Upper lobe of left lung (tissue), 6 donors: ENCODE measurements around the gene LGALS12. TPM values are rescaled to one million over a fixed set of nuclear protein-coding genes. Genes with fewer than 3 reads are reported as not detected.
"Not testable (repeated sequence)": the region's sequence is repeated elsewhere in the genome, so short reads cannot be mapped to it uniquely, and the experiment has no call there.

Experiments
- ATAC-seq, 2 donors: fragments of 200-7000 bp; cut with Tn5 transposase; one replicate each; pipeline ENCODE4 v1.9.1; 2022; ENCODE audit warnings: mild to moderate bottlenecking in 2 of 2, moderate library complexity in 2 of 2; ENCODE audit not compliant: low FRiP score in 2 of 2
- DNase-seq, 2 donors: peaks; one replicate each; pipeline ENCODE4 v3.0.0-alpha.2; 2019 to 2020
- H3K27ac ChIP-seq, 4 donors: fragments of 200-600 bp; sonication (generic); one replicate each; pipeline ENCODE4 v1.5.1; 2016 to 2019
- H3K27me3 ChIP-seq, 4 donors: fragments of 200-600 bp; sonication (generic); one replicate each; pipeline ENCODE4 v1.5.1; 2017 to 2019
- H3K36me3 ChIP-seq, 4 donors: fragments of 200-600 bp; sonication (generic); one replicate each; pipeline ENCODE4 v1.5.1; 2016 to 2019
- H3K4me1 ChIP-seq, 4 donors: fragments of 200-600 bp; sonication (generic); one replicate each; pipeline ENCODE4 v1.5.1; 2018 to 2019
- H3K4me3 ChIP-seq, 4 donors: fragments of 200-600 bp; sonication (generic); one replicate each; pipeline ENCODE4 v1.5.1; 2017 to 2019; ENCODE audit warnings: mild to moderate bottlenecking in 2 of 4, moderate library complexity in 1 of 4
- H3K9me3 ChIP-seq, 4 donors: fragments of 200-600 bp; sonication (generic); one replicate each; pipeline ENCODE4 v1.5.1; 2018 to 2019
- EP300 ChIP-seq, 4 donors: sonication (generic); formaldehyde crosslinking; IDR thresholded peaks; one replicate each; pipeline ENCODE4 v1.5.1; 2017; ENCODE audit warnings: antibody characterized with exemption in 4 of 4, control low read depth in 2 of 4
- POLR2A ChIP-seq, 4 donors: fragments of 450-650 bp; IDR thresholded peaks; one replicate each; pipeline ENCODE4 v1.5.1; 2016 to 2017; ENCODE audit warnings: antibody characterized with exemption in 4 of 4, mild to moderate bottlenecking in 2 of 4
- POLR2AphosphoS5 ChIP-seq, 2 donors: sonication (generic); formaldehyde crosslinking; IDR thresholded peaks; one replicate each; pipeline ENCODE4 v1.5.1; 2017; ENCODE audit warnings: antibody characterized with exemption in 2 of 2
- WGBS, 2 donors: methylation state at CpG; one replicate each; pipeline ENCODE4 v1.1.5; 2017 to 2018; 5-methylcytosine and 5-hydroxymethylcytosine counted together
- total RNA-seq, 6 donors: library from RNA; depleted of rRNA in 4 of 6; stranded (reverse); fragments of >200 nt in 4 of 6; gene quantifications; one replicate each; pipeline versions ENCODE4 v1.1.0 to v1.2.1, GENCODE V29; 2016 to 2021
- TF ChIP-seq, protein P1 (sequence below), 6 experiments: fragments of 450-650 bp in 4 of 6; fragments of 200-600 bp in 2 of 6; sonication (generic) in 2 of 6; IDR thresholded peaks; one replicate each; pipeline ENCODE4 v1.5.1; 2016 to 2019; ENCODE audit warnings: antibody characterized with exemption in 6 of 6
- donor health status: DM: no; HTN: no; CAD: no; lungs with moderate emphysema.
- donor health status: DM: no; HTN: yes; CAD: no; lungs with severe emphysema.

The LGALS12 gene
- total RNA-seq, 6 donors from 2014 or later: 0.61 to 1.8 (median 0.76) TPM; not detected in 2

DNA sequence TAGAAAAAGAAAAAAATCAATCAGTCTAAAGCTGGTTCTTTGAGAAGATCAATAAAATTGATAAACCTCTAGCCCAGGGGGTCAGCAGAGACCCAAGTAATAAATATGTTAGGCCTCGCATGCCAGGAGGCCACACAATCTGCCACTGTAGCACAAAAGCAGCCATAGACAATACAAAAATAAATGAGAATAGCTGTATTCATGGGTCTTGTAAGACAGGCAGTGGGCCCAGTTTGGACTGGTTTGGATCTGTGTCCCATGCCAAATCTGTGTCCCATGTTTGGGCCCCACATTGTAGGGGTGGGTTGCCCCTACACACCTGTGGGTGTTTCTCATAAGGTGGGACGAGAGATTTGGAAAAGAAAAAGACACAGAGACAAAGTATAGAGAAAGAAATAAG is 24.1 kb downstream of the LGALS12 start:
- H3K9me3 ChIP-seq: no peaks in the 10 kb centered on the region
- 88 to 100% methylated on average over 2 of the region's 2 CpGs for WGBS, 2 donors
- peak overlapping the region in 3 of 4 donors; percentile 42 to 76 (median 71) for H3K27ac ChIP-seq
- H3K4me3 ChIP-seq: no peak overlapping the region
- no peaks in the 10 kb centered on the region for H3K27me3 ChIP-seq
- DNase-seq (no peak), ATAC-seq (no peak)
- TF ChIP-seq POLR2A (IDR thresholded peaks at IDR 0.05) (no peak), POLR2AphosphoS5 (IDR thresholded peaks at IDR 0.05) (no peak), EP300 (IDR thresholded peaks at IDR 0.05) (no peak)
- TF ChIP-seq, protein P1, sequence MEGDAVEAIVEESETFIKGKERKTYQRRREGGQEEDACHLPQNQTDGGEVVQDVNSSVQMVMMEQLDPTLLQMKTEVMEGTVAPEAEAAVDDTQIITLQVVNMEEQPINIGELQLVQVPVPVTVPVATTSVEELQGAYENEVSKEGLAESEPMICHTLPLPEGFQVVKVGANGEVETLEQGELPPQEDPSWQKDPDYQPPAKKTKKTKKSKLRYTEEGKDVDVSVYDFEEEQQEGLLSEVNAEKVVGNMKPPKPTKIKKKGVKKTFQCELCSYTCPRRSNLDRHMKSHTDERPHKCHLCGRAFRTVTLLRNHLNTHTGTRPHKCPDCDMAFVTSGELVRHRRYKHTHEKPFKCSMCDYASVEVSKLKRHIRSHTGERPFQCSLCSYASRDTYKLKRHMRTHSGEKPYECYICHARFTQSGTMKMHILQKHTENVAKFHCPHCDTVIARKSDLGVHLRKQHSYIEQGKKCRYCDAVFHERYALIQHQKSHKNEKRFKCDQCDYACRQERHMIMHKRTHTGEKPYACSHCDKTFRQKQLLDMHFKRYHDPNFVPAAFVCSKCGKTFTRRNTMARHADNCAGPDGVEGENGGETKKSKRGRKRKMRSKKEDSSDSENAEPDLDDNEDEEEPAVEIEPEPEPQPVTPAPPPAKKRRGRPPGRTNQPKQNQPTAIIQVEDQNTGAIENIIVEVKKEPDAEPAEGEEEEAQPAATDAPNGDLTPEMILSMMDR (IDR thresholded peaks at IDR 0.05): no peak
- H3K36me3 ChIP-seq: no peaks in the 10 kb centered on the region
- H3K4me1 ChIP-seq: peaks cover 14 to 28% (median 22%) of the 10 kb centered on the region in 4 donors

DNA sequence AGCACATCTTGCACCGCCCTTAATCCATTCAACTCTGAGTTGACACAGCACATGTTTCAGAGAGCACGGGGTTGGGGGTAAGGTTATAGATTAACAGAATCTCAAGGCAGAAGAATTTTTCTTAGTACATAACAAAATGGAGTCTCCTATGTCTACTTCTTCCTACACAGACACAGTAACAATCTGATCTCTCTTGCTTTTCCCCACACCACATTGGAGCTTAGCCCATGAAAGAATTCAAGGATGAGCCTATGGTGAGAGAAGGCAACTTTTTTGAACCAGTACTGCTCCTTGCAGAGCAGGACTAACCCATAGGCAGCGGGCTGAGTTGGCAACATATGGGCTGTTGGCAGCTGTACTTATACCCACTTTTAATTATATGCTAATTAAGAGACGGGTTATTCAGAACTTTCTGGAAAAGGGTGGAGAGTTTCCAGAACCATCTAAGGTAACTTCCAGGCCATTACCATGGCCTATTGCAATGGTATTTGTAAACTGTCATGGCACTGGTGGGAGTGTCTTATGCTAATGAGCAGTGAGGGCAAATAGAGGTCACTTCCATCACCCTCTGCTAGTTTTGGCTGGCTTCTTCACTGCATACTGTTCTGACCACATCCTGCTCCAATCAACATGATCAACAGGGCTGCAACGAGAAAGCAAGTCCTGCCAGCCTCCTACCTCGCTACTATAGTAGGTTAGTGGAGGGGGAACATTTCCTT is 25.3 kb downstream of the LGALS12 start:
- DNase-seq (peak in 1 of 2 donors; percentile 80), ATAC-seq (peak; percentile 71 to 96)

DNA sequence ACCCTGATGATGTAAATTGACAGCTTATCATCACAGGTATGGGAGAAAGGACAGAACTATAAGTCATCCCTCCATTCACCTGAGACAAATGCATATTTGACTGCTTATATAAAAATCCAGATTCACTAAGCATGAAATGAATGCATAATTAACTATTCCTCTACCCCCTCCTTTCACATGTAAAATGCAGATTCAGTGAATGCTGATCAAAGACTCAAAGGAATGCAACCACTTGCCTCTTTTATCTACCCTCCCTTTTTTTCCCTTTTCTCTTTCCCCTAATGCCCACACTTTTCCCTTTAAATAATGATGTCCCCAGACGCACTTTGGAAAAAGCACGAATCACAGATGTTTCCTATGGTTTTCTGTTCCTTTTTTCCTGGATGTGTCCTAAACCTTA is 26.2 kb downstream of the LGALS12 start:
- TF ChIP-seq POLR2A (IDR thresholded peaks at IDR 0.05): no peak
- TF ChIP-seq, protein P1 (IDR thresholded peaks at IDR 0.05): no peak
- no peak for TF ChIP-seq POLR2AphosphoS5 (IDR thresholded peaks at IDR 0.05)
- TF ChIP-seq EP300 (IDR thresholded peaks at IDR 0.05): no peak
- H3K27me3 ChIP-seq: no peaks in the 10 kb centered on the region
- no peaks in the 10 kb centered on the region for H3K9me3 ChIP-seq
- WGBS, 2 donors: 70 to 82% methylated on average over 2 of the region's 2 CpGs
- H3K27ac ChIP-seq: peak overlapping the region; percentile 75 to 83 (median 81)
- H3K4me3 ChIP-seq: no peak overlapping the region
- peaks cover 26 to 46% (median 32%) of the 10 kb centered on the region in 4 donors for H3K4me1 ChIP-seq
- ATAC-seq (no peak), DNase-seq (no peak)
- H3K36me3 ChIP-seq: no peaks in the 10 kb centered on the region

More for the DNA sequence above, 25.3 kb downstream of the LGALS12 start:
- not testable (repeated sequence) for H3K36me3 ChIP-seq, H3K4me3 ChIP-seq, H3K27me3 ChIP-seq, H3K9me3 ChIP-seq
- Histone ChIP-seq H3K27ac (peak overlapping the region; percentile 75 to 83 (median 81)), H3K4me1 (peaks cover 22 to 37% (median 29%) of the 10 kb centered on the region in 4 donors)
- TF ChIP-seq POLR2AphosphoS5 (IDR thresholded peaks at IDR 0.05) (peak in 1 of 2 donors; percentile 55), EP300 (IDR thresholded peaks at IDR 0.05) (peak in 1 of 4 donors; percentile 19)
- 42 to 59% methylated on average over 4 to 5 of the region's 6 CpGs for whole genome bisulfite sequencing, 2 donors

DNA sequence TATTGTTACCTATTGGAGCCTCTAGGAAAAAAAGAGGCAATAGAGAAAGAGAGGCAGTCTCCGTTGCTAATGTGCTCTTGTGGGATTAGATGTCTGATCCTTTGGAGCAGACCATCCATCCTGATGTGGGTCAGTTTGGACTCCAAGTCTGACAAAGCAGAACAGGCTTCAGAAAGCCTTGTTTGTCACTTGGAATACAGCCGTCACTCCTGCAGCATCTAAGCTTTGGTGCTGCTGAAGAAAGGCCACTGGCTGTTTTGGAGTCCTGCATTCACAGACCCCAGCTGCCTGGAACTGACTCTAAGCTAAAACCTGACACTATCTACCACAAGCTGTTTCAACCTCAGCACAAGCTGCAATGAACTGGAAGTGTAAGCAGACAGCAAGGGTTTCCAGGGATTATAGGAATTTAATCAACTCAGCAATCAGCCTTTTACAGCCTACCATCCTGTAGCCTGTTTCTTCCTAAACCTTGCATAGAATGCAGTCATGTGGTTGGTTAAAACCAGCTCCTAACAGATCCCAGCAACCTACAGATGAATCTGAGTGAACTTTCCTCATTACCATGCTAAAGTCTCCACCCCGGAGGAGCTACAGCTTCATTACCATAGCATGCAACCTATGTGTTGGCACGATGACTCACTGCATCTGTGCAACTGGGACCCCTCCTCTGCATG is 27.1 kb downstream of the LGALS12 start:
- Histone ChIP-seq H3K27ac (no peak overlapping the region), H3K27me3 (no peaks in the 10 kb centered on the region), H3K4me3 (no peak overlapping the region), H3K36me3 (no peaks in the 10 kb centered on the region), H3K4me1 (peaks cover 31 to 54% (median 39%) of the 10 kb centered on the region in 4 donors), H3K9me3 (no peaks in the 10 kb centered on the region)
- 92 to 95% methylated on average over 4 of the region's 4 CpGs for WGBS, 2 donors
- TF ChIP-seq, protein P1 (IDR thresholded peaks at IDR 0.05): no peak
- TF ChIP-seq EP300 (IDR thresholded peaks at IDR 0.05) (no peak), POLR2AphosphoS5 (IDR thresholded peaks at IDR 0.05) (no peak), POLR2A (IDR thresholded peaks at IDR 0.05) (no peak)
- DNase-seq: no peak
- ATAC-seq: no peak

DNA sequence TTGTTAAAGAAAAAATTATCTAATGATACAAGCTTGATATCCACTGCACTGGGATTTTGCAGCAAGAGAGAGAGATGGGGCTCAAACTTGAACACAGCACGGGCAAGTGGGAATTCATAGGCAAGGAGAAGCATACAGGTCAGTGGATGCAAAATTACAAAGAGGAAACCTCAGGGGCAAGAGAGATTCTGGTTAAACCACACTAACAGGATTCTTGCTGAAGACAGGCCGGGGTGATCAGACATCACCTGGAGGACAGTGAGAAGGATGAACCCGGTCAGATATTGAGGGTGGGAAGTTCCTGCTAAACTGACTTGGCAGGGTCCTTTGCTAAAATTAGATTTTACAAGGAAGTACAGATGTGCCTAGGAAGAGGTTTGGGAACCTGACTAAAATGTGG is 28.2 kb downstream of the LGALS12 start:
- Histone ChIP-seq H3K36me3 (no peaks in the 10 kb centered on the region), H3K4me3 (no peak overlapping the region), H3K9me3 (no peaks in the 10 kb centered on the region), H3K27ac (no peak overlapping the region), H3K4me1 (peaks cover 37 to 65% (median 48%) of the 10 kb centered on the region in 4 donors), H3K27me3 (no peaks in the 10 kb centered on the region)
- DNase-seq (no peak), ATAC-seq (no peak)
- 76 to 89% methylated on average over 3 of the region's 3 CpGs for WGBS, 2 donors
- no peak for TF ChIP-seq POLR2A (IDR thresholded peaks at IDR 0.05)
- TF ChIP-seq, protein P1 (IDR thresholded peaks at IDR 0.05): no peak
- no peak for TF ChIP-seq POLR2AphosphoS5 (IDR thresholded peaks at IDR 0.05)
- no peak for TF ChIP-seq EP300 (IDR thresholded peaks at IDR 0.05)
